CD4-positive, CD25-positive, alpha-beta regulatory T cell (primary cell): ENCODE data around the gene NRDE2. TPM values are rescaled to one million over a fixed set of nuclear protein-coding genes. Genes with fewer than 3 reads are reported as not detected.

Experiments used
- ATAC-seq, 2 donors: fragments of 150-1000 bp; cut with Tn5 transposase; one replicate each; pipeline ENCODE4 v1.10.0; 2021; ENCODE audit warnings: low read depth in 2 of 2, moderate number of reproducible peaks in 2 of 2, moderate library complexity in 1 of 2
- DNase-seq, 3 donors: peaks; one replicate each; pipeline versions ENCODE4 v3.0.0 to v3.0.0-alpha.2; 2012 to 2022; ENCODE audit warnings: mixed read lengths in 1 of 3
- H3K27ac ChIP-seq: one replicate; pipeline ENCODE4 v1.7.0; 2013; ENCODE audit warnings: mild to moderate bottlenecking, low read length; ENCODE audit not compliant: insufficient read depth, poor library complexity, severe bottlenecking
- H3K27me3 ChIP-seq: one replicate; pipeline ENCODE4 v1.7.0; 2013; ENCODE audit warnings: low read length; ENCODE audit not compliant: control insufficient read depth, insufficient read depth
- H3K36me3 ChIP-seq: one replicate; pipeline ENCODE4 v1.7.0; 2013; ENCODE audit warnings: mild to moderate bottlenecking, low read length, moderate library complexity; ENCODE audit not compliant: control insufficient read depth, insufficient read depth
- H3K4me1 ChIP-seq: 2 replicates; pipeline ENCODE4 v1.7.0; 2013; ENCODE audit warnings: mild to moderate bottlenecking, low read length; ENCODE audit not compliant: insufficient read depth, control insufficient read depth, poor library complexity, severe bottlenecking
- H3K4me3 ChIP-seq: one replicate; pipeline ENCODE4 v1.7.0; 2013; ENCODE audit warnings: low read depth, mild to moderate bottlenecking, low read length, moderate library complexity
- H3K9me3 ChIP-seq, 2 experiments: 1 replicate in 1 of 2; 2 replicates in 1 of 2; pipeline ENCODE4 v1.7.0; 2013; ENCODE audit warnings: low read length in 2 of 2, mild to moderate bottlenecking in 1 of 2, moderate library complexity in 1 of 2; ENCODE audit not compliant: control insufficient read depth in 2 of 2
- H3K27ac Mint-ChIP-seq, 3 donors: one replicate each; pipeline ENCODE4 v1.8.0; 2020 to 2022; ENCODE audit warnings: mild to moderate bottlenecking in 3 of 3, mixed read lengths in 3 of 3, moderate library complexity in 2 of 3
- H3K27me3 Mint-ChIP-seq: one replicate; pipeline ENCODE4 v1.8.0; 2022; ENCODE audit warnings: mild to moderate bottlenecking, mixed read lengths
- H3K36me3 Mint-ChIP-seq: one replicate; pipeline ENCODE4 v1.8.0; 2020; ENCODE audit warnings: mixed read lengths
- H3K4me1 Mint-ChIP-seq, 4 donors: one replicate each; pipeline ENCODE4 v1.8.0; 2020 to 2022; ENCODE audit warnings: mixed read lengths in 4 of 4, mild to moderate bottlenecking in 1 of 4
- H3K4me3 Mint-ChIP-seq, 4 donors: one replicate each; pipeline ENCODE4 v1.8.0; 2020 to 2022; ENCODE audit warnings: mild to moderate bottlenecking in 4 of 4, mixed read lengths in 4 of 4, moderate library complexity in 3 of 4
- H3K9me3 Mint-ChIP-seq, 7 donors: one replicate each; pipeline ENCODE4 v1.8.0; 2020 to 2022; ENCODE audit warnings: mixed read lengths in 7 of 7, mild to moderate bottlenecking in 3 of 7, moderate library complexity in 2 of 7
- polyA plus RNA-seq, 4 donors: library from polyadenylated mRNA; unstranded; fragments of 300-500 nt; fragmentation: Illumina TruSeq; gene quantifications; one replicate each; pipeline ENCODE4 v1.2.3, GENCODE V29; 2021
- total RNA-seq: library from RNA; stranded (reverse); gene quantifications from one replicate; pipeline ENCODE4 v1.2.3, GENCODE V29; 2022

The NRDE2 gene
- total and polyA plus RNA-seq, 5 donors from 2014 or later: 7.3 to 25.4 (median 10.8) TPM

GRCh38 chr14:90300611-90301047, 31.1 kb downstream of the NRDE2 start:
- no peaks in the 10 kb centered on the region for H3K27me3 Mint-ChIP-seq
- Histone ChIP-seq H3K27ac (no peak overlapping the region), H3K27me3 (no peaks in the 10 kb centered on the region), H3K9me3 (no peaks in the 10 kb centered on the region), H3K4me1 (no peaks in the 10 kb centered on the region), H3K36me3 (peaks cover 47% of the 10 kb centered on the region), H3K4me3 (no peak overlapping the region)
- peak overlapping the region in 1 of 4 donors; percentile 49 for H3K4me3 Mint-ChIP-seq
- peaks cover 0 to 1% (median 0%) of the 10 kb centered on the region in 7 donors for H3K9me3 Mint-ChIP-seq
- DNase-seq (no peak), ATAC-seq (no peak)
- peak overlapping the region in 2 of 3 donors; percentile 56 to 73 for H3K27ac Mint-ChIP-seq
- H3K36me3 Mint-ChIP-seq: peaks cover 34% of the 10 kb centered on the region
- H3K4me1 Mint-ChIP-seq: peaks cover 0 to 20% (median 12%) of the 10 kb centered on the region in 4 donors

- H3K4me1 ChIP-seq: no peaks in the 10 kb centered on the region
- Mint-ChIP-seq H3K36me3 (peaks cover 29% of the 10 kb centered on the region), H3K9me3 (peaks cover 0 to 1% (median 0%) of the 10 kb centered on the region in 7 donors), H3K4me3 (no peak overlapping the region), H3K4me1 (peaks cover 0 to 18% (median 6%) of the 10 kb centered on the region in 4 donors), H3K27me3 (no peaks in the 10 kb centered on the region), H3K27ac (no peak overlapping the region)
- H3K4me3 ChIP-seq: no peak overlapping the region
- no peaks in the 10 kb centered on the region for H3K27me3 ChIP-seq
- peaks cover 49% of the 10 kb centered on the region for H3K36me3 ChIP-seq
- H3K9me3 ChIP-seq: no peaks in the 10 kb centered on the region
- no peak for DNase-seq
- H3K27ac ChIP-seq: no peak overlapping the region
- ATAC-seq: no peak
These were observed 32.3 kb downstream of the NRDE2 start for GRCh38 chr14:90299408-90299807.

DNA sequence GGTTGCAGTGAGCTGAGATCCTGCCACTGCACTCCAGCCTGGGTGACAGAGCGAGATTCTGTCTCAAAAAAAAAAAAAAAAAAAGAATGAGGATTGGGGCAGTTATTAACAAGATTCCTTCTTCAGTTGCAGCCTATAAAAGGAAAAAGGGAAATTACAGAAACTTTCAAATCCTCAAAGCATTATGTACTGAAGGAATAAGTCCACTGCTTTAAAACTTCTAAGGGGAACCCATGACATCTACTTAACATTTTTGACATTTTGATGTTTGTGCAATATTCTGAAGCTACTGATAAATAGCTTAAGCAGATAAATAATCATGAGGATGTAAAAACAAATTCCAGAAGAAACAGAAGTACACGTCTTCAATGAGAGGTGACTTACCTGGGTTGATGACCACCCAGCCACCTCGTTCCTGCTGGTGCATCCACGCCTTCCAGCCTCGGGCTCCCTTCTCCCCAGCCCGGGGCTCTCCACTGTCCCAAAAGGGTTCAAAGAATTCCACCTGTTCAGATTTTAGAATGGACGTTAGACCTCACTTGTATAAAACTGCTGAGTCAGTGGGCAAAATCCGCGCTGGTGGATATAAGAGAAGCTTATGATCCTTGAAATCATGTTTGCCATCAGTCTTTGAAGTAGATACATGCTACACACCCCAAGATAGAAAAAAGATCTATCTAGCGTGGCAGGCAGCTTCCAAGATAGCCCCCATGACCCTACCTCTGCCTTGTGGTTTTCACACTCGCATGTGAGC, 33.7 kb downstream of the NRDE2 start:
- Mint-ChIP-seq H3K27ac (no peak overlapping the region), H3K4me3 (no peak overlapping the region), H3K4me1 (peaks cover 0 to 20% (median 6%) of the 10 kb centered on the region in 4 donors), H3K27me3 (no peaks in the 10 kb centered on the region), H3K36me3 (peaks cover 28% of the 10 kb centered on the region), H3K9me3 (peaks cover 0 to 1% (median 0%) of the 10 kb centered on the region in 7 donors)
- Histone ChIP-seq H3K36me3 (peaks cover 49% of the 10 kb centered on the region), H3K9me3 (no peaks in the 10 kb centered on the region), H3K4me1 (no peaks in the 10 kb centered on the region), H3K27me3 (no peaks in the 10 kb centered on the region), H3K27ac (no peak overlapping the region), H3K4me3 (no peak overlapping the region)
- DNase-seq: no peak
- no peak for ATAC-seq

- no peak overlapping the region for H3K4me3 ChIP-seq
- Mint-ChIP-seq H3K27ac (no peak overlapping the region), H3K9me3 (peaks cover 0 to 2% (median 0%) of the 10 kb centered on the region in 7 donors), H3K27me3 (no peaks in the 10 kb centered on the region), H3K36me3 (peaks cover 31% of the 10 kb centered on the region), H3K4me1 (peaks cover 0 to 15% (median 4%) of the 10 kb centered on the region in 4 donors), H3K4me3 (no peak overlapping the region)
- ATAC-seq: no peak
- H3K4me1 ChIP-seq: no peaks in the 10 kb centered on the region
- H3K9me3 ChIP-seq: no peaks in the 10 kb centered on the region
- H3K27ac ChIP-seq: no peak overlapping the region
- peaks cover 50% of the 10 kb centered on the region for H3K36me3 ChIP-seq
- no peaks in the 10 kb centered on the region for H3K27me3 ChIP-seq
- DNase-seq: no peak
These were observed 35.1 kb downstream of the NRDE2 start for GRCh38 chr14:90296641-90297040.

DNA sequence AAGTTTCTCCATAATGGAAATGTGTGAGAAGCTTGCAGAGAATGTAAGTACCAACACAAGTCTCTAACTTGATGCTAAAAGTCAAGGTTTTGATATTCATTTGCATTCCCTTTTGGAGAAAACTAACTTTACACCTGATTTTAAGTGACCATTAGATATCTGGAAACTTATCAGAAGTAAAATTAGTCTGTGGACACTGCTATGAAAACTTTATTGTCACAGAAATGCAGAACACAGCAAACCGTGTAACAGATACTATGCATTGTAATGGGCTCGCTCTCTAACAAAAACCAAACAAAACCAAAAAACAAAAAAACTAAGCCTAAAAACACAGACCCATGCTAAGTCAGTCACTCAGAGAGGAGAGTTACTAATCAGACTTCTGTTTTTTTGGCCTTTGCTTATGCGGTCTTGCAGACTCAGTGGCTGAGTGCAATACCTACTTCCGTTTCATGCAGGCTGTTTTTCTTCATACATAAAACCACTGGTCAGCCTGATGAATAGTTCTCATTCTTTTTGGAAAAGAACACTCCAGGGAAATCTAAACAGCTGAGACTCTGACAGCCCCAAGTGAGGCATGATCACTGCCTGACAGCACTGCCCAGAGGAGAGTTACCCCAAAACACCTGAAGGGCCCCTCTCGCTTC, 35.7 kb downstream of the NRDE2 start:
- H3K9me3 Mint-ChIP-seq: peaks cover 0 to 3% (median 0%) of the 10 kb centered on the region in 7 donors
- Histone ChIP-seq H3K9me3 (no peaks in the 10 kb centered on the region), H3K4me3 (no peak overlapping the region), H3K4me1 (no peaks in the 10 kb centered on the region), H3K27ac (no peak overlapping the region), H3K36me3 (peaks cover 52% of the 10 kb centered on the region), H3K27me3 (no peaks in the 10 kb centered on the region)
- DNase-seq: no peak
- ATAC-seq: no peak
- H3K27ac Mint-ChIP-seq: peak overlapping the region in 1 of 3 donors; percentile 37
- peaks cover 0 to 12% (median 4%) of the 10 kb centered on the region in 4 donors for H3K4me1 Mint-ChIP-seq
- H3K36me3 Mint-ChIP-seq: peaks cover 33% of the 10 kb centered on the region
- H3K4me3 Mint-ChIP-seq: no peak overlapping the region
- no peaks in the 10 kb centered on the region for H3K27me3 Mint-ChIP-seq

DNA sequence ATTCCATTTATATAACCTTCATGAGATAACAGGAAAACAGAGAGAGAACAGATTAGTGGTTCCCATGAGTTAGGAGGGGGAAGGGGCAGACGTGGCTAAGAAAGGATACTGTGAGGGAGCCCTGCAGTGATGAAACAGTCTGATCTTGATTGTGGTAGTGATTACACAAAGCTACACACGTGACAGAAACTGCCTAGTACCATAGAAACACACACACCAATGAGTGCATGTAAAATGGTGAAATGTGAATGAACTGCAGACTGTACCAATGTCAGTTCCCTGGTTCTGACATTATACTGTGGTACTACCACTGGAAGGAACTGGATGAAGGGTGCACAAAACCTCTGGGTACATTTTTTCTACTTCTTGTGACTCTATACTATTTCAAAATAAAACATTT, 36.9 kb downstream of the NRDE2 start:
- H3K4me1 ChIP-seq: no peaks in the 10 kb centered on the region
- peaks cover 54% of the 10 kb centered on the region for H3K36me3 ChIP-seq
- H3K27ac ChIP-seq: no peak overlapping the region
- Mint-ChIP-seq H3K27me3 (no peaks in the 10 kb centered on the region), H3K9me3 (peaks cover 0 to 2% (median 0%) of the 10 kb centered on the region in 7 donors), H3K36me3 (peaks cover 33% of the 10 kb centered on the region), H3K4me3 (no peak overlapping the region), H3K4me1 (peaks cover 0 to 5% (median 3%) of the 10 kb centered on the region in 4 donors), H3K27ac (no peak overlapping the region)
- no peaks in the 10 kb centered on the region for H3K9me3 ChIP-seq
- H3K27me3 ChIP-seq: no peaks in the 10 kb centered on the region
- ATAC-seq: no peak
- DNase-seq: no peak
- no peak overlapping the region for H3K4me3 ChIP-seq

DNA sequence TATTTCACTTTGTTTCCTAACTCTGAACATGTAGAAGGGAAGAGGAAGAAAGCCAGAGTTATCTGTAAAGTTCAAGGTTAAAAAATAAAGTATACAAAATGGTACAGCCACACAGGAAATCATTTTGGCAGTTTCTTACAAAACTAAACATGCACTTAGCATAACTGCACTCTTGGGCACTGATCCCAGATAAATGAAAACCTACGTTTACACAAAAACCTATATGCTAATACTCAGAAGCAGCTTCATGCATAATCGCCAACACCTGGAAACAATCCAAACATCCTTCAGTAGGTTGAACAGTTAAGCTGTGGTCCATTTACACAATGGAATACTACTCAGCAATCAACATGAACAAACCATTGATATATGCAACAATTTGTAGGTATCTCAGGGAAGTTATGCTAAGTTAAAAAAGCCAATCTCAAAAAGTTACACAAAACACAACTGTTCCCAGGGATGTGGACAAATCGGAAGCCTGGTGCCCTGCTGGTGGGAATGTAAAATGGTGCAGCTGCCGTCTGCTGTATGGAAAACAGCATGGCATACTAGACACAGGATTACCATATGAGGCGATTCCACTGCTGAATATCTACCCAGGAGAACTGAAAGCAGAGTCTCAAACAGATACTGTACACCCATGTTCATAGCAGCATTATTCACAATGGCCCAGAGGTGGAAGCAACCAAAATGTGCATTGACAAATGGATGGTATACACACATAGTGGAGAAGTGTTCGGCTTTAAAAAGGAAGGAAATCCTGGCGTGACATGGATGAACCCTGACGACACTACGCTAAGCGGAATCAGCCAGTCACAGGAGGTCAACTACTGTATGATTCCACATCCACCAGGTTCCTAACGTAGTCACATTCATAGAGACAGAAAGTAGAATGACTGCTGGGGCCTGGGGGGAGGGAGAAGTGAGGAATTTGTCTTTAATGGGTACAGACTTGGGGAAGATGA, 37.7 kb downstream of the NRDE2 start:
- Mint-ChIP-seq H3K27me3 (no peaks in the 10 kb centered on the region), H3K9me3 (peaks cover 0 to 2% (median 0%) of the 10 kb centered on the region in 7 donors), H3K36me3 (peaks cover 30% of the 10 kb centered on the region), H3K27ac (peak overlapping the region in 1 of 3 donors; percentile 7), H3K4me3 (no peak overlapping the region), H3K4me1 (peaks cover 0 to 5% (median 3%) of the 10 kb centered on the region in 4 donors)
- Histone ChIP-seq H3K4me3 (no peak overlapping the region), H3K9me3 (no peaks in the 10 kb centered on the region), H3K36me3 (peaks cover 58% of the 10 kb centered on the region), H3K4me1 (no peaks in the 10 kb centered on the region), H3K27me3 (no peaks in the 10 kb centered on the region), H3K27ac (no peak overlapping the region)
- ATAC-seq (no peak), DNase-seq (no peak)
